Skeletal muscle tissue (tissue), 5 donors: ENCODE results near the gene GPR157. TPM values are rescaled to one million over a fixed set of nuclear protein-coding genes. Genes with fewer than 3 reads are reported as not detected.

ENCODE experiments used
- H3K27ac ChIP-seq: one replicate; pipeline ENCODE4 v1.7.0; 2013; ENCODE audit warnings: mild to moderate bottlenecking, low read depth, low read length, inconsistent platforms
- H3K27me3 ChIP-seq, 3 donors: one replicate each; pipeline ENCODE4 v1.7.0; 2013; ENCODE audit warnings: low read length in 3 of 3; ENCODE audit not compliant: control insufficient read depth in 3 of 3, insufficient read depth in 3 of 3
- H3K36me3 ChIP-seq, 3 donors: one replicate each; pipeline ENCODE4 v1.7.0; 2013; ENCODE audit warnings: low read length in 3 of 3; ENCODE audit not compliant: control insufficient read depth in 3 of 3, insufficient read depth in 3 of 3
- H3K4me1 ChIP-seq, 3 donors: one replicate each; pipeline ENCODE4 v1.7.0; 2013; ENCODE audit warnings: low read length in 3 of 3, mild to moderate bottlenecking in 3 of 3; ENCODE audit not compliant: control insufficient read depth in 3 of 3, insufficient read depth in 3 of 3
- H3K4me3 ChIP-seq, 3 donors: one replicate each; pipeline ENCODE4 v1.7.0; 2013; ENCODE audit warnings: low read length in 3 of 3
- H3K9ac ChIP-seq, 3 donors: one replicate each; pipeline ENCODE4 v1.7.0; 2013; ENCODE audit warnings: low read length in 3 of 3, mild to moderate bottlenecking in 3 of 3, moderate library complexity in 2 of 3, low read depth in 1 of 3
- H3K9me3 ChIP-seq, 3 donors: one replicate each; pipeline ENCODE4 v1.7.0; 2013; ENCODE audit warnings: low read length in 3 of 3; ENCODE audit not compliant: control insufficient read depth in 3 of 3
- small RNA-seq: library from RNA; depleted of rRNA; stranded (forward); fragments of <200 nt; gene quantifications from one replicate; pipeline ENCODE3, GENCODE V24; 2014
- total RNA-seq: library from RNA; depleted of rRNA; stranded (reverse); fragments of >200 nt; gene quantifications from one replicate; pipeline ENCODE4 v1.2.3, GENCODE V29; 2014
- donor health status: Osteomylitis.

GPR157 gene
- total RNA-seq, 1 donor from 2014 or later = 2.6 TPM

GRCh38 chr1:9058465-9058864, 70.4 kb downstream of the GPR157 start:
- Histone ChIP-seq H3K36me3 (peaks cover 0 to 10% (median 6%) of the 10 kb centered on the region in 3 donors), H3K9ac (peak overlapping the region in 2 of 3 donors; percentile 22 to 60), H3K4me3 (no peak overlapping the region), H3K27ac (peak overlapping the region; percentile 4), H3K4me1 (peaks cover 32 to 42% (median 41%) of the 10 kb centered on the region in 3 donors), H3K27me3 (no peaks in the 10 kb centered on the region), H3K9me3 (no peaks in the 10 kb centered on the region)

GRCh38 chr1:9057851-9058250, 71.1 kb downstream of the GPR157 start:
- Histone ChIP-seq H3K36me3 (peaks cover 0 to 10% (median 6%) of the 10 kb centered on the region in 3 donors), H3K4me3 (no peak overlapping the region), H3K9me3 (no peaks in the 10 kb centered on the region), H3K4me1 (peaks cover 32 to 42% (median 41%) of the 10 kb centered on the region in 3 donors), H3K27me3 (no peaks in the 10 kb centered on the region), H3K9ac (peak overlapping the region in 2 of 3 donors; percentile 14 to 60), H3K27ac (no peak overlapping the region)

- Histone ChIP-seq H3K27me3 (no peaks in the 10 kb centered on the region), H3K4me1 (peaks cover 0 to 2% (median 0%) of the 10 kb centered on the region in 3 donors), H3K9me3 (no peaks in the 10 kb centered on the region), H3K36me3 (peaks cover 4 to 15% (median 7%) of the 10 kb centered on the region in 3 donors), H3K9ac (no peak overlapping the region), H3K4me3 (no peak overlapping the region), H3K27ac (no peak overlapping the region)
These were observed 76.4 kb downstream of the GPR157 start for GRCh38 chr1:9052272-9053049.

GRCh38 chr1:9051379-9051778, 77.5 kb downstream of the GPR157 start:
- no peaks in the 10 kb centered on the region for H3K27me3 ChIP-seq
- H3K4me3 ChIP-seq = no peak overlapping the region
- H3K36me3 ChIP-seq = peaks cover 6 to 12% (median 10%) of the 10 kb centered on the region in 3 donors
- H3K27ac ChIP-seq = no peak overlapping the region
- H3K9ac ChIP-seq = no peak overlapping the region
- no peaks in the 10 kb centered on the region for H3K9me3 ChIP-seq
- peaks cover 0 to 2% (median 0%) of the 10 kb centered on the region in 3 donors for H3K4me1 ChIP-seq

- Histone ChIP-seq H3K4me1 (peaks cover 0 to 2% (median 0%) of the 10 kb centered on the region in 3 donors), H3K27ac (no peak overlapping the region), H3K36me3 (peaks cover 4 to 15% (median 10%) of the 10 kb centered on the region in 3 donors), H3K9me3 (no peaks in the 10 kb centered on the region), H3K27me3 (no peaks in the 10 kb centered on the region), H3K4me3 (no peak overlapping the region), H3K9ac (no peak overlapping the region)
These were observed 78.1 kb downstream of the GPR157 start for GRCh38 chr1:9050803-9051202.

Small RNAs within 50 kb of the gene (small RNA-seq; reads per million reads assigned to genes)
- gene RF00424 = not detected

Other genes starting within 250 kb of the GPR157 start
- not detected for gene CA6, start 183.2 kb downstream of the GPR157 start, total RNA-seq
- gene SLC2A7, start 102.7 kb downstream of the GPR157 start, total RNA-seq = not detected
- gene SLC2A5, start 59.5 kb downstream of the GPR157 start, total RNA-seq = 8.9 TPM
- 24.5 TPM for gene H6PD, start 105.7 kb upstream of the GPR157 start, total RNA-seq
- gene SPSB1, start 163.8 kb upstream of the GPR157 start, total RNA-seq = 6.3 TPM